ENCODE results near the gene NT5C2.
"Not testable (repeated sequence)": the region's sequence is repeated elsewhere in the genome, so short reads cannot be mapped to it uniquely, and the experiment has no call there.

The NT5C2 gene

DNA sequence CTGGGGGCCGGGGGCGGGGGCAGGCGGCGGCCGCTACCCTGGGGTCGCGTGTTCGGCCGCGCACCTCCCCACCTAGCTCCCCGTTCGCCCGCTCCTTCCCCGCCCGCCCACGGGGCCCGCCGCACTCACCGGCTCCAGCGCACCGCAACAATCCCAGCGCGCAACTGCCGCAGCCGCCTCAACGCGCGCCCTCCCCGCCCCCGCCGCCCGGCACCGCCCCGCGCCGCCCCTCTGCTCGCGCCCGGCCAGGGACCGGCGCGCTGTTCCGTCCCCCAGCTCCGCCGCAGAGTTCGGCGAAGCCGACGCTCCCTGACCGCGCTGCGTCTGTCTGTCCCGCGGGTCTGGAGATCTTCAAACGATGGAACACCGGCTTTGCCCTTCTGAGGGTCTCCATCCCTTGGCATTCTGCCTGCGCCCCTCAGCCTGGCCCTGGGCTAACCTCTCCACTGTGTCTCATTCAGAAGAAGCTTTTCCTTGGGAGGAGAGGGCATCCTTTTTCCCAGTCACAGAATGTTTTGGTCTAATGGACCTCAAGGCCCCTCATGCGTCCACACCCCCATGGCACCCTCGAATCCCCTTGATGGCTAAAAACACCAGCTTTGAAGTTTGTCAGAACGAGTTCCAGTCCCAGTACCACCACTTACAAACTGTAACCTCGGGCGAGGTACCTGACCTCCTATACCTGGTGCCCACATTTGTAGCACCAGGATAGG, at the start of gene NT5C2:
TSS of gene NT5C2 (minus strand) at position 166 of the 713 bp plus-strand sequence. CDS start 18,314 bp downstream, outside the sequence.
- peak; percentile 28 to 78 (median 65) for DNase-seq (ENCODE audit: low read depth in 3 of 3, low spot score in 1 of 3)

DNA sequence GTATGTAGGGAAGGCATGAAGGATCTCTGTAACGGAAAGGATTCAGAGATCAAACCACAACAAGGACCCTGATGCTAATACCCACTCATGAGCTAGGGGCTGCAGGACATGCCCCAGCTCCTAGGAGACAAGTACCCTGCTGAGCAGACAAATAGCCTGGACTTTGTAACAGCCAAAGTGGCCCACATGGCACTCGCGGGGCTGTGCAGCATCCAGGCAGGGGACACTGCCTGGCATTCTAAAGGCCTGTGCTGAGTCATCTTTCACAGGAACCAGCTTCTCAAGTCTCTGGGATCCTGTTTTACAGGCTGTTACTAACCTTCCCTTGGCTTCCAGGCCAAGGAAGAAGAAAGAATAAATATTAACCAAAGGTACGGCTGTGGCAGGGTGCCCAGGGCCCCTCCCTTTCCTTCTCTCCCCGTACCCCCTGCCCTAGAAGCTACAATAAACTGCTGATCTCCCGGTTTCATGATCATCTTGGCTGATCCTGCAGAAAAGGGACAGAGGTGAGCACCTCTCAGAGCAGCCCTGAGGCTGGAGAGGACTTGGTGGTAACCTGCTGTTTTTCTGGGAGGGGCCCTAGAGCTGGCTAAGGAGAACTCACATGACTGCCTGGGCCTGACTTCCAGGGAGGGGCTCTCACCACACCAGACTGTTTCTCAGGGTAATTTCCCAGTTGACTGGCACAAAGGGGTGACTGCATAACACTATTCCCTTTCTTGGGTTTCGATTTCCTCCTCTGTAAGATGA, 48.4 kb upstream of the NT5C2 start:
- DNase-seq (ENCODE audit: low read depth in 3 of 3, low spot score in 1 of 3), result no peak

DNA sequence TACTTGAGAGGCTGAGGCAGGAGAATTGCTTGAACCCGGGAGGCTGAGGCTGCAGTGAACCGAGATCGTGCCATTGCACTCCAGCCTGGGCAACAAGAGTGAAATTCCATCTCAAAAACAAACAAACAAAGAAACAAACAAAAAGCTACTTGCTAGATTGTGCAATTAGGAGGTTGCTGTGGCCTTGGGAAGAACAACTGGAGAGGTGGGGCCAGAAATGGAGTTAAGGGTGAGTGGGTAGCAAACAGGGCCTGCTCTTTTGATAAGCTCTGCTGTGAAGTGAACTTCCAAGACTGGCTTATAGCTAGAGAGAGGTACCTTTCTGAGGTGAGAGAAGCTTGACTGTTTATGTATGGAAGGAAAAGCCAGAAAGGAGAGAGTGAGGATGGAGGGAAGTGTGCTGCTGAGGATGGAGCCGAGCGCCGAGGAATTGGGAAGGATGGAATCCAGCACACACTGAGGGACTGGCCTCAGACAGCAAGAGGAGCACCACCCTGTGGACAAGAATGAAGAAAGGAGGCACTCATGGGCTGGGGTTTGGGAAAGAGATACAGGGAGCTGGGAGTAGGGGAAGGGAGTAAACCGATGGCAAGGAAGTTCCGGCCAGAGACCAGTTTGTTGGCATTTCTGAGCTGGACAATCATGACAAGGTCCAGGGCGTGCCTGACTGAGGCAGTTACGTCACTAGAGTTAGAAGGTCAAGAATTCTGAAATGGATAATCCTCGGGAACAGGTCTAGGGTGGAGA, 45.6 kb upstream of the NT5C2 start:
- no peak for DNase-seq (ENCODE audit: low read depth in 3 of 3, low spot score in 1 of 3)

DNA sequence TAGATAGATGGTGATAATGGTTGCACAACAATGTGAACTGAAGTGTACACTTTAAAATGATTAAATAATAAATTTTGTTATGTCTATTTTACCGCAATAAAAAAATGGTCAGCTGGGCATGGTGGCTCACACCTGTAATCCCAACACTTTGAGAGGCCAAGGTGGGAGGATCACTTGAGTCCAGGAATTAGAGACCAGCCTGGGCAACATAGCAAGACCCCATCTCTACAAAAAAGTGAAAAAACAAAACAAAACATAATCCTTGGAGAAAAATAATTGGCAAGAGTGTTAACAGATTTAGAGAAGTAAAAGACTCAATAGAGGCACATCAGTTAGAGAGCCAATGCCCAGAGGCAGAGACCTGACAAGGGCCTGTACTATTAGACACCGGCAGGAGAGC, 42.7 kb upstream of the NT5C2 start:
- no peak for DNase-seq (ENCODE audit: low read depth in 3 of 3, low spot score in 1 of 3)

DNA sequence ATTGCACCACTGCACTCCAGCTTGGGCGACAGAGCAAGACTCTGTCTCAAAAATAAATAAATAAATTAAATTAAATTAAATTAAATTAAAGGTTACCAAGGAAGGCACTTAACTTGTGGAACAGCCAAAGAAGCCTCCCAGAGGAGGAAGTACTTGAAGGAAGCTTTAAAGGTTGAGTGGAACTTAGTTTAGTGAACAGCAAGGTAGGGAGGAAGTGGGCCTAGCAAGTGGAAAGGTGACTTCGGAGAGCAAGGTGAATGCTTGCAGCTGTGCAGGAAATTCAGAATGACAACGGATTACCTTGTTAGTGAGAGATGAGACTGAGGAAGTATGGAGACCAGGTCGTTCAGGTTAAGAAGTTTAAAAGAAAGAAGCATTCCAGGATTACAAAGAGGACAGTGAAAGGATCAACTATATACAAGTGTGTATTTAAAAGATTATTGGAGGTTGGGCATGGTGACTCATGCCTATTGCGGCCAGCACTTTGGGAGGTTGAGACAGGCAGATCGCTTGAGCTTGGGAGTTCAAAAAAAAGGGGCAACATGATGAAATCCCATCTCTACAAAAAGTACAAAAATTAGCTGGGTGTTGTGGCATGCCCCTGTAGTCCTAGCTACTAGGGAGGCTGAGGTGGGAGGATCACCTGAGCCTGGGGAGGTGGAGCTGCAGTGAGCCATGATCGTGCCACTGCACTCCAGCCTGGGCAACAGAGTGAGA, 39.9 kb upstream of the NT5C2 start:
- DNase-seq (ENCODE audit: low read depth in 3 of 3, low spot score in 1 of 3), result no peak

DNA sequence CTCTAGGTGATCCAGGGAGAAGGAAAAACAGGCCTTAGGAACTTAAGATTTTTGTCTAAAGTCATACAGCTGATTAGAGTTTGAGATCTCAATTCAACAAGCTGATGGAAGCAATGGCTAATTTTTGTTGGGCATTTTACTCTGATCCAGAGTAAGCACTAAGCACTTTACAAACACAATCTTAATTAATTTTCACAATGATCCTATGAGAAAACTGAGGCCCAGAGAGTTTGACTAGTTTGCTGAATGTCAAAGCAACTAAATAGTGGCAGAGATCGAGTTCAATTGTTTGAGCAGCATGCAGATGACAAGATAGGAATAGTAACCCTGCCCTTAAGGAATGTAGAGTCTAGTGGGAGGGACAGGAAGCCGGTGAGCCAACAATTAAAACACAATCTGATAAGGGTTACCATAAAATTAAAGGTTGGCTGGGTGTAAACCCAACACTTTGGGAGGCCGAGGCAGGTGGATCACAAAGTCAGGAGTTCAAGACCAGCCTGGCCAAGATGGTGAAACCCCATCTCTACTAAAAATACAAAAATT, 39.1 kb upstream of the NT5C2 start:
- no peak for DNase-seq (ENCODE audit: low read depth in 3 of 3, low spot score in 1 of 3)

DNA sequence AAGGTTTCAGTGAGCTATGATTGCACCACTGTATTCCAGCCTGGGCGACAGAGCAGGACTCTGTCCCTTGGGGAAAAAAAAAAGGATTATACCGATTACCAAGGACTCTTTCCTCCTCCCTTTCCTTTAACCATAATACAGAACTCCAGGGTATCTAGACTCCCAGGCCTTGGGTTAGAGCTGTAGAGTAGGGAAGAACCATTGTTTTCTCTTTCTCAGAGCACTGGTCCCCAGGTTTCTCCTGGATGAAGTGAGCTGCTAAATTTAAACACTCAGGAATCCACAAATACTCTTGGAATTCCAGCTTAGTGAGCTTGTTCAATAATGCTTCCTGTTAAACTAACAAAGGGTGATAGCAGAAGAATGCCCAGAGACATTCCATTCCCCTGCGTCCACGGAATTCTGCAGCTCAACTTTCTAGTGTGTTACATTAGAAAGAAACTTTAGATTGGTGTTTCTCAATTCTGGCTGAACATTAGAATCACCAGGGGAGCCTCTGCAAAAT, 38.0 kb upstream of the NT5C2 start:
- DNase-seq (ENCODE audit: low read depth in 3 of 3, low spot score in 1 of 3), result no peak

DNA sequence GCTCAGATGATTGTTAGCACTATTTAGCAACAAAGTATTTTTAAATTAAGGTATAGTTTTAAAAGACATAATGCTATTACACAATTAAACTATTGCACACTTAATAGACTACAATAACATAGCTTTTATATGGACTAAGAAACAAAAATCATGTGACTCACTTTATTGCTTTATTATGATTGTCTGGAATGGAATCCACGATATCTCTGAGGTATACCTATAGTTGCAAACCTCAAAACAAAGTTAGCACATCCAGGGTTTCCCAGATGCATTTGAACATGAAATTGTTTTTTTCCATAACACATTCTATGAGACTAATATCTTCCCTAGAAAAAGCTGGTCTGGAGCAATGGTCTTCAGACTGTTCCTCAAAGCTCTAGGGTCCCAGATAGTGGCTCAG, 34.3 kb upstream of the NT5C2 start:
- no peak for DNase-seq (ENCODE audit: low read depth in 3 of 3, low spot score in 1 of 3)

DNA sequence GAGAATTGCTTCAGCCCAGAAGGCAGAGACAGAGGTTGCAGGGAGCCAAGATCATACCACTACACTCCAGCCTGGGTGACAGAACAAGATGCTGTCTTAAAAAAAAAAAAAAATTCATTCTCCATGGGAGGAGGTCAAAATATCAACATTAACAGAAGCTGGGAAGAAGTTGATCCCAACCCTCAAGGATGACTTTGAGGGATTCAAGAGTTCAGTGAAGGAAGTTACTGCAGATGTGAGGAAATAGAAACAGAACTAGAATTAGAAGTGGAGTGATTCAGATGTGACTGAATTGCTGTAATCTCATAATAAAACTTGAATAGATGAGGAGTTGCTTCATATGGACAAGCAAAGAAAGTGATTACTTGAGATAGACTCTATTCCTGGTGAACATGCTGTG, 32.9 kb upstream of the NT5C2 start:
- DNase-seq (ENCODE audit: low read depth in 3 of 3, low spot score in 1 of 3), result no peak

DNA sequence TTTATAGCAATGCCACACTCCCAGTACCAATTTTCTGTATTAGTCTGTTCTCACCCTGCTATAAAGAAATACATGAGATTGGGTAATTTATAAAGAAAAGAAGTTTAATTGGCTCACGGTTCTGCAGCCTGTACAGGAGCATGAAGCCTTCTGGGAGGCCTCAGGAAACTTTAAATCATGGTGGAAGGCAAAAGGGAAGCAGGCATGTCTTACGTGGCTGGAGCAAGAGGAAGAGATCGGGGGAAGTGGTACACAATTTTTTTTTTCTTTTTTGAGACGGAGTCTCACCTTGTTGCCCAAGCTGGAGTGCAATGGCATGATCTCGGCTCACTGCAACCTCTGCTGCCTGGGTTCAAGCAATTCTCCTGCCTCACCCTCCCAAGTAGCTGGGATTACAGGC, 31.6 kb upstream of the NT5C2 start:
- not testable (repeated sequence) for DNase-seq (ENCODE audit: low read depth in 3 of 3, low spot score in 1 of 3)

DNA sequence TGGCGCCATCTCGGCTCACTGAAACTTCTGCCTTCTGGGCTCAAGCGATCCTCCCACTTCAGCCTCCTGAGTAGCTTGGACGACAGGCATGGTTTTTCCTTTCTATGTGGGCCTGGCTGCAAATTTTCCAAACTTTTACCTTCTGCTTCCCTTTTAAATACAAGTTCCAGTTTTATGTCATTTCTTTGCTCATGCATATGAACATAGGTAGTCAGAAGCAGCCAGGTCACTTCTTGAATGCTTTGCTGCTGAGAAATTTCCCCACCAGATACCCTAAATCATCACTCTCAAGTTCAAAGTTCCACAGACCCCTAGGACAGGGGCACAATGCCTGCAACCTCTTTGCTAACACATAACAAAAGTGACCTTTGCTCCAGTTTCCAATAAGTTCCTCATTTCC, 31.1 kb upstream of the NT5C2 start:
- no peak for DNase-seq (ENCODE audit: low read depth in 3 of 3, low spot score in 1 of 3)

DNA sequence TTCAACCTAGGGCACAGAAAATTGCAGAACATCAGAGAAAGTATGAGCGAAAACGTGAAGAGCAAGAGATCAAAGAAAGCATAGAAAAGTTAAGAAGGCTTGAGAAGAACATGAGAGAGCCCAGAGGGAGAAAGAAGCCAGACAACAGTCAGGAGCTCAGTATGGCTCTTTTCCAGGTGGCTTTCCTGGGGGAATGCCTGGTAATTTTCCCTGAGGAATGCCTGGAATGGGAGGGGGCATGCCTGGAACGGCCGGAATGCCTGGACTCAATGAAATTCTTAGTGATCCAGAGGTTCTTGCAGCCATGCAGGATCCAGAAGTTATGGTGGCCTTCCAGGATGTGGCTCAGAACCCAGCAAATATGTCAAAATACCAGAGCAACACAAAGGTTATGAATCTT, 23.3 kb upstream of the NT5C2 start:
- not testable (repeated sequence) for DNase-seq (ENCODE audit: low read depth in 3 of 3, low spot score in 1 of 3)

DNA sequence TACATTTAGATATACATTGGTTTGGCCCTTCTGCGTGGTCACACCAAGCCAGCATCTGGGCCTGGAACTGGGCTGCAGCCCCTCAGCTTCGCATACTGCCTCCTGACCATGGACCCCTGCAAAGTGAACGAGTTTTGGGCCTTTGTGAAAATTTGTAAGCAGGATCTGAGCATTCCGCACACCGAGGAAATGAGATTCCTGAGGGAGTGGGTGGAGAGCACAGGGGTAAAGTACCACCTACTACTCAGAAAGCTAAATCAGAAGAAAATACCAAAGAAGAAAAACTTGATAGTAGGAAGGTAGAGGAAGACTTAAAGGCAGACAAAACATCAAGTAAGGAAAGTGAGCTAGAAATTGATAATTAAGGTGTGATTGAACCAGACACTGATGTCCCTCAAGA, 22.5 kb upstream of the NT5C2 start:
- DNase-seq (ENCODE audit: low read depth in 3 of 3, low spot score in 1 of 3), result no peak

DNA sequence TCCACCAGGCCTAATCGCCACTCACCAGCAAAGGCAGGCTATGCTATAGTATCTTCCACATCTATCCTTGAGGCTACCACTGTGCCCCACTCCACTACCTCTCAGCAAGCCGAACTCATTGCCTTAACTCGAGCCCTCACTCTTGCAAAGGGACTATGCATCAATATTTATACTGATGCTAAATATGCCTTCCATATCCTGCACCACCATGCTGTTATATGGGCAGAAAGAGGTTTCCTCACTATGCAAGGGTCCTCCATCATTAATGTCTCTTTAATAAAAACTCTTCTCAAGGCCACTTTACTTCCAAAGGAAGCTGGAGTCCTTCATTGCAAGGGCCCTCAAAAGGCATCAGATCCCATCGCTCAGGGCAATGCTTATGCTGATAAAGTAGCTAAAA, 17.2 kb upstream of the NT5C2 start:
- DNase-seq (ENCODE audit: low read depth in 3 of 3, low spot score in 1 of 3), result not testable (repeated sequence)

DNA sequence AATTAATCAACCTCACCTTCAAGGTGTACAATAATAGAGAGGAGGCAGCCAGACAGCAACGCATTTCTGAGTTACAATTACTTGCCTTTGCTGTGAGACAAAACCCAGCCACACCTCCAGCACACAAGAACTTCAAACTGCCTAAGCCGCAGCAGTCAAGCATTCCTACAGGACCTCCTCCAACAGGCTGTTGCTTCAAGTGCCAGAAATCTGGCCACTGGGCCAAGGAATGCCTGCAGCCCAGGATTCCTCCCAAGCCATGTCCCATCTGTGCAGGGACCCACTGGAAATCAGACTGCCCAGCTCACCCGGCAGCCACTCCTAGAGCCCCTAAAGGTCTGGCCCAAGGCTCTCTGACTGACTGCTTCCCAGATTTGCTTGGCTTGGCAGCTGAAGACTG, 14.6 kb upstream of the NT5C2 start:
- not testable (repeated sequence) for DNase-seq (ENCODE audit: low read depth in 3 of 3, low spot score in 1 of 3)

DNA sequence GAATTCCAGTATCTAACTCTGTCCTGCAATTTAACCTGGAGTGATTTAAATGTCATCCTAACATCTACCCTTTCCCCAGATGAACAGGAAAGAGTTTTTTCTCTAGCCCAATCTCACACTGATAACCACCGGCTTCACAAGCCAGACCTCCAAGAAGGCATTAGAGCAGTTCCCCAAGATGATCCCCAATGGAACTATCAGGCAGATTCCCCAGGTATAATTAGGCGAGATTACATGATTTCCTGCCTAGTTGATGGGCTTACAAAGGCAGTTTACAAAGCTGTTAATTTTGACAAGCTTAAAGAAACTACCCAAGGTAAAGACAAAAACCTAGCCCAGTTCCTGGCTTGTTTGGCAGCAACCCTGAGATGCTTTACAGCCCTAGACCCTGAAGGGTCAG, 14.1 kb upstream of the NT5C2 start:
- no peak for DNase-seq (ENCODE audit: low read depth in 3 of 3, low spot score in 1 of 3)

DNA sequence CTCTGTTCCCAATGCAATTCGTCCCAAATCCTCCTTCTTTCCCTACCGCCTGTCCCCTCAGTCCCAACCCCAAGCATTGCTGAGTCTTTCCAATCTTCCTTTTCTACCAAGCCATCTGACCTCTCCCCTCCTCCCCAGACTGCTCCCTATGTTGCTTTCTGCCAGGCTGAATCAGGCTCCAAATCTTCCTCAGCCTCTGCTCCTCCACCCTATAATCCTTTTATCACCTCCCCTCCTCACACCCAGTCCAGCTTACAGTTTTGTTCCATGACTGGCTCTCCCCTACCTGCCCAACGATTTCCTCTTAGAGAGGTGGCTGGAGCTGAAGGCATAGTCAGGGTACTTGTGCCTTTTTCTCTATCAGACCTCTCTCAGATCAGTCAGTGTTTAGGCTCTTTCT, 13.6 kb upstream of the NT5C2 start:
- DNase-seq (ENCODE audit: low read depth in 3 of 3, low spot score in 1 of 3), result not testable (repeated sequence)

DNA sequence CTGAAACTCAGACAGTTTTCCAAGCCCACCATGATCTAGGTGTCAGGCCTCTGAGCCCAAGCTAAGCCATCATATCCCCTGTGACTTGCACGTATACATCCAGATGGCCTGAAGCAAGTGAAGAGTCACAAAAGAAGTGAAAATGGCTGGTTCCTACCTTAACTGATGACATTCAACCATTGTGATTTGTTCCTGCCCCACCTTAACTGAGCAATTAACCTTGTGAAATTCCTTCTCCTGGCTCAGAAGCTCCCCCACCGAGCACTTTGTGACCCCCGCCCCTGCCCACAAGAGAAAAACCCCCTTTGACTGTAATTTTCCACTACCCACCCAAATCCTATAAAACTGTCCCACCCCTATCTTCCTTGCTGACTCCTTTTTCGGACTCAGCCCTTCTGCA, 12.3 kb upstream of the NT5C2 start:
- DNase-seq (ENCODE audit: low read depth in 3 of 3, low spot score in 1 of 3), result not testable (repeated sequence)

DNA sequence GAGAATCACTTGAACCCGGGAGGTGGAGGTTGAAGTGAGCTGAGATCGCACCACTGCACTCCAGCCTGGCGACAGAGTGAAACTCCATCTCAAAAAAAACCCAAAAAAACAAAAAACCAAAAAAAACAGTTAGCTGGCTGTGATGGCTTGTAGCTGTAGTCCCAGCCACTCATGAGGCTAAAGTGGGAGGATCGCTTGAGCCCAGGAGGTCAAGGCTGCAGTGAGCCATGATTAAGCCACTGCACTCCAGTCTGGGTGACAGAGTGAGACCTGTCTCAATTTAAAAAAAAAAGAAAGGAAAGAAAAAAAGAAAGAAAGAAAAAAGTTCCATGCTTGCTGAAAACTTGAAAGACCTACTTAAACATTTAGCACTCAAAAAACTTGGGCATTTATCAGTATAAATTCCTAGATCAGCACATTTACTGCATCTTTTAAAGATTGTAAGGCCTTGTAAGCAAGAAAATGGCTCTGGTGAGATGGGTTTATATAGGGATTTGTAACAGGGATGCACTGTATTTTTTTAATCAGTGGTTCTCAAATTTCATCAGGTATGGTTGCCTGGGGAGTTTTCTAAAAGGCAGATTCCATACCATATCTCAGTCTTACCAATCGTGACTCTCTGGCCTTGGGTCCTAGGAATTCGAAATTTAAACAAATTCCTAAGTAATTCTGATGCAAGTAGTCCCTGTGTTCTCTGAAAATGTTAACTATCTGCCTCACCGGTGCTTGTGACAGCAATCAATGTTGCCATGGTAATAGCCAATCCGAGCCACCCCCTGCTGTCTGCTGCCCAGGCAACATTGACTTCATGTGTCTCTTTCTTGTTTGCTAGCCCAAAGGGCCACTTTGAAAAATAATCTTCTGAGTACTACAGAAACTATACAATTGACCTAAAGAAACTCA, 11.5 kb upstream of the NT5C2 start:
- no peak for DNase-seq (ENCODE audit: low read depth in 3 of 3, low spot score in 1 of 3)

DNA sequence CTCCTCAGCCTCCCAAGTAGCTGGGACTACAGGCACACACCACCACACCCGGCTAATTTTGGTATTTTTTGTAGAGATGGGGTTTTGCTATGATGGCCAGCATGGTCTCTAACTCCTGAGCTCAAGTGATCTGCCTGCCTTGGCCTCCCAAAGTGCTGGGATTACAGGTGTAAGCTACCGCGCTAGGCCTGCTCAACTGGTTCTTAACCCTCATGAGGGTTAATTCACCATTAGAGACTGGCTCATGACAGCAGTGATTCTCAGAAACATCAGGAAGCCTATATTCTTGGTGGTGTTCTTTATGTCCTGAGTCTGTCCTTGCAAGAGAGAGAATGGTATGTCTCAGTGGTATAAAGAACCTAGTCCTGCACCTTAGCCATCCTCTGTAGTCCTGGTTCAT, 10.4 kb upstream of the NT5C2 start:
- no peak for DNase-seq (ENCODE audit: low read depth in 3 of 3, low spot score in 1 of 3)

All from stimulated activated CD4-positive, alpha-beta T cell treated with anti-CD3 and anti-CD28 coated beads, TNF-alpha, amount 100 ng/mL, for 1 hour (primary cell).